HepG2 (cell line): Measurements from ENCODE around the gene MOV10L1. TPM values are rescaled to one million over a fixed set of nuclear protein-coding genes. Genes with fewer than 3 reads are reported as not detected.

Source experiments
- BCL6 ChIP-seq: IDR thresholded peaks from 2 replicates; pipeline ENCODE4 v1.6.1; 2016; ENCODE audit warnings: missing genetic modification reagents, missing compliant biosample characterization
- BHLHE40 ChIP-seq: IDR thresholded peaks from 2 replicates; pipeline ENCODE4 v1.6.1; 2011; ENCODE audit warnings: low read length, improper control_type of control experiment
- IRF2 ChIP-seq: IDR thresholded peaks from 2 replicates; pipeline ENCODE4 v1.6.1; 2018; ENCODE audit warnings: missing genetic modification reagents, missing compliant biosample characterization
- JUND ChIP-seq: sonication (generic); formaldehyde crosslinking; IDR thresholded peaks from 2 replicates; pipeline ENCODE4 v1.8.0; 2022; ENCODE audit warnings: mild to moderate bottlenecking, missing genetic modification reagents
- MTF1 ChIP-seq: sonication (generic); formaldehyde crosslinking; IDR thresholded peaks from 2 replicates; pipeline ENCODE4 v1.5.0; 2020; ENCODE audit warnings: missing genetic modification reagents
- MTF2 ChIP-seq: sonication (generic); formaldehyde crosslinking; IDR thresholded peaks from 2 replicates; pipeline ENCODE4 v1.5.0; 2020; ENCODE audit warnings: missing genetic modification reagents, borderline replicate concordance
- PAX8 ChIP-seq: sonication (generic); formaldehyde crosslinking; IDR thresholded peaks from 2 replicates; pipeline ENCODE4 v1.8.0; 2022; ENCODE audit warnings: mild to moderate bottlenecking, missing genetic modification reagents, borderline replicate concordance
- RFXAP ChIP-seq: sonication (generic); formaldehyde crosslinking; IDR thresholded peaks from 2 replicates; pipeline ENCODE4 v1.4.0; 2020; ENCODE audit warnings: missing genetic modification reagents, borderline replicate concordance
- RXRA ChIP-seq: sonication (generic); formaldehyde crosslinking; IDR thresholded peaks from 2 replicates; pipeline ENCODE4 v1.5.1; 2020; ENCODE audit warnings: missing genetic modification reagents
- SIX4 ChIP-seq: sonication (generic); formaldehyde crosslinking; IDR thresholded peaks from 2 replicates; pipeline ENCODE4 v1.4.0; 2020; ENCODE audit warnings: missing genetic modification reagents
- SSRP1 ChIP-seq: IDR thresholded peaks from 2 replicates; pipeline ENCODE4 v1.6.1; 2016; ENCODE audit warnings: control low read depth
- ZFP1 ChIP-seq: IDR thresholded peaks from 2 replicates; pipeline ENCODE4 v1.6.1; 2016
- ZMYM4 ChIP-seq: sonication (generic); formaldehyde crosslinking; IDR thresholded peaks from 2 replicates; pipeline ENCODE4 v1.8.1; 2023; ENCODE audit warnings: mild to moderate bottlenecking, missing genetic modification reagents
- ZNF12 ChIP-seq: sonication (generic); formaldehyde crosslinking; IDR thresholded peaks from 2 replicates; pipeline ENCODE4 v1.5.0; 2020; ENCODE audit warnings: missing genetic modification reagents
- ZNF20 ChIP-seq: sonication (generic); formaldehyde crosslinking; IDR thresholded peaks from 2 replicates; pipeline ENCODE4 v1.4.0; 2020; ENCODE audit warnings: mild to moderate bottlenecking, moderate library complexity, missing genetic modification reagents
- ZNF256 ChIP-seq: sonication (generic); formaldehyde crosslinking; conservative IDR thresholded peaks from 2 replicates; pipeline ENCODE4 v1.4.0; 2020; ENCODE audit warnings: missing genetic modification reagents
- ZNF292 ChIP-seq: sonication (generic); formaldehyde crosslinking; IDR thresholded peaks from 2 replicates; pipeline ENCODE4 v1.8.1; 2022; ENCODE audit warnings: mild to moderate bottlenecking, low read depth, missing genetic modification reagents, borderline replicate concordance
- ZNF589 ChIP-seq: sonication (generic); formaldehyde crosslinking; conservative IDR thresholded peaks from 2 replicates; pipeline ENCODE4 v1.8.0; 2022; ENCODE audit warnings: mild to moderate bottlenecking, moderate library complexity, missing genetic modification reagents
- ZNF75D ChIP-seq: sonication (generic); formaldehyde crosslinking; IDR thresholded peaks from 2 replicates; pipeline ENCODE4 v1.8.1; 2023; ENCODE audit warnings: missing genetic modification reagents, mild to moderate bottlenecking, borderline replicate concordance
- ZNF839 ChIP-seq: sonication (generic); formaldehyde crosslinking; IDR thresholded peaks from 2 replicates; pipeline ENCODE4 v1.4.0; 2020; ENCODE audit warnings: missing genetic modification reagents, mild to moderate bottlenecking, borderline replicate concordance
- ZSCAN31 ChIP-seq: sonication (generic); formaldehyde crosslinking; IDR thresholded peaks from 2 replicates; pipeline ENCODE4 v1.5.0; 2020; ENCODE audit warnings: low read depth, mild to moderate bottlenecking, missing genetic modification reagents
- polyA plus RNA-seq, 8 experiments: library from polyadenylated mRNA; depleted of rRNA in 3 of 8; stranded (reverse) in 7 of 8; unstranded in 1 of 8; fragments of >200 nt; fragmentation: Illumina TruSeq in 4 of 8; extraction: Trizol in 4 of 8; gene quantifications; 2 replicates each; pipeline versions ENCODE4 v1.2.1 to v1.2.3, GENCODE V29; 2011 to 2016; ENCODE audit warnings: low read depth in 4 of 8, missing spikeins in 1 of 8, mixed read lengths in 1 of 8; ENCODE audit not compliant: insufficient read depth in 1 of 8
- total RNA-seq, 5 experiments: library from RNA; depleted of rRNA; stranded (reverse); fragments of >200 nt; fragmentation: Illumina TruSeq; extraction: Trizol; gene quantifications; 2 replicates each; pipeline ENCODE4 v1.2.3, GENCODE V29; 2016; ENCODE audit warnings: low read depth in 1 of 5
- TF ChIP-seq, protein P1 (sequence below): sonication (generic); formaldehyde crosslinking; IDR thresholded peaks from 2 replicates; pipeline ENCODE4 v1.5.1; 2020; ENCODE audit warnings: mild to moderate bottlenecking, missing genetic modification reagents, moderate library complexity
- TF ChIP-seq, protein P2 (sequence below): sonication (generic); formaldehyde crosslinking; IDR thresholded peaks from 2 replicates; pipeline ENCODE4 v1.4.0; 2020; ENCODE audit warnings: mild to moderate bottlenecking, missing genetic modification reagents
- TF ChIP-seq, protein P3 (sequence below): sonication (generic); formaldehyde crosslinking; IDR thresholded peaks from 2 replicates; pipeline ENCODE4 v1.5.1; 2020; ENCODE audit warnings: mild to moderate bottlenecking, missing genetic modification reagents
- TF ChIP-seq, protein P4 (sequence below): IDR thresholded peaks from 2 replicates; pipeline ENCODE4 v1.6.1; 2016
- TF ChIP-seq, protein P5 (sequence below): IDR thresholded peaks from 2 replicates; pipeline ENCODE4 v1.6.1; 2016; ENCODE audit warnings: missing genetic modification reagents, missing compliant biosample characterization

MOV10L1 gene
- total and polyA plus RNA-seq, 2 of the 13 experiments (the other 11 are each of a cell fraction or from before 2014, with no cell fraction given) = 0.11 to 0.12 TPM

DNA sequence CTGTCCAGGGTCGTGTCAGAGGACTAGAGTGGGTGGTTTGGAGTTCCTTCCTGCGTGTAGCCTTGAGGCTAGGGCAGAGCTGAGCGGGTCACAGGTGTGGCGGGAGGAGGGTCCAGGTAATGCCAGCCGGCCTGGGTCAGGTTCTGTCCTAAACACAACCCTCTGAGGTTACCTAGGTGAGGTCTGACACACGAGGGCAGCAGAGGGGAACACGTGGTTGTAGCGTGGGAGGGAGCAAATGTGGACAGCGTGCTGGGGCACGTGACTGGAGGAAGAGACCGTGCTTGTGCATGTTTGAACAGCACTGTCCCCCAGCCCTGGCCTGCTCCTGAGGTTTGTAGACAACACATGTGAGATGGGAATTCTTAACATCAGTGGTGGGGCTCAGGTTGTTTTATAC lies 13.1 kb downstream of the MOV10L1 start (continued):
- TF ChIP-seq, protein P1, sequence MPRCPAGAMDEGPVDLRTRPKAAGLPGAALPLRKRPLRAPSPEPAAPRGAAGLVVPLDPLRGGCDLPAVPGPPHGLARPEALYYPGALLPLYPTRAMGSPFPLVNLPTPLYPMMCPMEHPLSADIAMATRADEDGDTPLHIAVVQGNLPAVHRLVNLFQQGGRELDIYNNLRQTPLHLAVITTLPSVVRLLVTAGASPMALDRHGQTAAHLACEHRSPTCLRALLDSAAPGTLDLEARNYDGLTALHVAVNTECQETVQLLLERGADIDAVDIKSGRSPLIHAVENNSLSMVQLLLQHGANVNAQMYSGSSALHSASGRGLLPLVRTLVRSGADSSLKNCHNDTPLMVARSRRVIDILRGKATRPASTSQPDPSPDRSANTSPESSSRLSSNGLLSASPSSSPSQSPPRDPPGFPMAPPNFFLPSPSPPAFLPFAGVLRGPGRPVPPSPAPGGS (CRISPR knock-in tag) = no peak
- TF ChIP-seq IRF2 (0 out of 2 replicates have a peak, but pooled peaks have one; percentile 37), ZNF20 (CRISPR knock-in tag) (no peak), SIX4 (CRISPR knock-in tag) (no peak), ZNF589 (peak; percentile 57; the same call in 1 of the 2 replicates), RXRA (CRISPR knock-in tag) (no peak; the same call in 1 of the 2 replicates), ZNF839 (CRISPR knock-in tag) (no peak), BCL6 (no peak), SSRP1 (CRISPR knock-in tag) (no peak), MTF1 (CRISPR knock-in tag) (peak; percentile 38; the same call in 1 of the 2 replicates), ZNF12 (CRISPR knock-in tag) (peak; percentile 14; the same call in 1 of the 2 replicates), ZSCAN31 (CRISPR knock-in tag) (no peak; the same call in 1 of the 2 replicates), RFXAP (no peak), PAX8 (CRISPR knock-in tag) (no peak), BHLHE40 (peak; percentile 92), ZNF75D (0 out of 2 replicates have a peak, but pooled peaks have one; percentile 77), MTF2 (CRISPR knock-in tag) (no peak), ZNF256 (CRISPR knock-in tag) (0 out of 2 replicates have a peak, but pooled peaks have one; percentile 33), ZNF292 (no peak), ZFP1 (CRISPR knock-in tag) (no peak), ZMYM4 (peak; percentile 51; the same call in 1 of the 2 replicates), JUND (no peak)
- TF ChIP-seq, protein P2, sequence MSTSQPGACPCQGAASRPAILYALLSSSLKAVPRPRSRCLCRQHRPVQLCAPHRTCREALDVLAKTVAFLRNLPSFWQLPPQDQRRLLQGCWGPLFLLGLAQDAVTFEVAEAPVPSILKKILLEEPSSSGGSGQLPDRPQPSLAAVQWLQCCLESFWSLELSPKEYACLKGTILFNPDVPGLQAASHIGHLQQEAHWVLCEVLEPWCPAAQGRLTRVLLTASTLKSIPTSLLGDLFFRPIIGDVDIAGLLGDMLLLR (CRISPR knock-in tag) = peak; percentile 83; the same call in 1 of the 2 replicates
- TF ChIP-seq, protein P3, sequence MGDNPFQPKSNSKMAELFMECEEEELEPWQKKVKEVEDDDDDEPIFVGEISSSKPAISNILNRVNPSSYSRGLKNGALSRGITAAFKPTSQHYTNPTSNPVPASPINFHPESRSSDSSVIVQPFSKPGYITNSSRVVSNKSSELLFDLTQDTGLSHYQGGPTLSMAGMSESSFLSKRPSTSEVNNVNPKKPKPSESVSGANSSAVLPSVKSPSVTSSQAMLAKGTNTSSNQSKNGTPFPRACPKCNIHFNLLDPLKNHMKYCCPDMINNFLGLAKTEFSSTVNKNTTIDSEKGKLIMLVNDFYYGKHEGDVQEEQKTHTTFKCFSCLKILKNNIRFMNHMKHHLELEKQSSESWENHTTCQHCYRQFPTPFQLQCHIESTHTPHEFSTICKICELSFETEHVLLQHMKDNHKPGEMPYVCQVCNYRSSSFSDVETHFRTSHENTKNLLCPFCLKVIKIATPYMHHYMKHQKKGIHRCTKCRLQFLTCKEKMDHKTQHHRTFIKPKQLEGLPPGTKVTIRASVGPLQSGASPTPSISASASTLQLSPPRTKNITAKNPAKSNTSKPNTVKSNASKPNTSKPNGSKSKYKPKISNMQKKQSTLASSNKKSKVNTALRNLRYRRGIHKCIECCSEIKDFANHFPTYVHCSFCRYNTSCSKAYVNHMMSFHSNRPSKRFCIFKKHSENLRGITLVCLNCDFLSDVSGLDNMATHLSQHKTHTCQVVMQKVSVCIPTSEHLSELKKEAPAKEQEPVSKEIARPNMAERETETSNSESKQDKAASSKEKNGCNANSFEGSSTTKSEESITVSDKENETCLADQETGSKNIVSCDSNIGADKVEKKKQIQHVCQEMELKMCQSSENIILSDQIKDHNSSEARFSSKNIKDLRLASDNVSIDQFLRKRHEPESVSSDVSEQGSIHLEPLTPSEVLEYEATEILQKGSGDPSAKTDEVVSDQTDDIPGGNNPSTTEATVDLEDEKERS = peak; percentile 54; the same call in 1 of the 2 replicates
- TF ChIP-seq, protein P4, sequence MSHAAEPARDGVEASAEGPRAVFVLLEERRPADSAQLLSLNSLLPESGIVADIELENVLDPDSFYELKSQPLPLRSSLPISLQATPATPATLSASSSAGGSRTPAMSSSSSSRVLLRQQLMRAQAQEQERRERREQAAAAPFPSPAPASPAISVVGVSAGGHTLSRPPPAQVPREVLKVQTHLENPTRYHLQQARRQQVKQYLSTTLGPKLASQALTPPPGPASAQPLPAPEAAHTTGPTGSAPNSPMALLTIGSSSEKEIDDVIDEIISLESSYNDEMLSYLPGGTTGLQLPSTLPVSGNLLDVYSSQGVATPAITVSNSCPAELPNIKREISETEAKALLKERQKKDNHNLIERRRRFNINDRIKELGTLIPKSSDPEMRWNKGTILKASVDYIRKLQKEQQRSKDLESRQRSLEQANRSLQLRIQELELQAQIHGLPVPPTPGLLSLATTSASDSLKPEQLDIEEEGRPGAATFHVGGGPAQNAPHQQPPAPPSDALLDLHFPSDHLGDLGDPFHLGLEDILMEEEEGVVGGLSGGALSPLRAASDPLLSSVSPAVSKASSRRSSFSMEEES = peak; percentile 90
- TF ChIP-seq, protein P5, sequence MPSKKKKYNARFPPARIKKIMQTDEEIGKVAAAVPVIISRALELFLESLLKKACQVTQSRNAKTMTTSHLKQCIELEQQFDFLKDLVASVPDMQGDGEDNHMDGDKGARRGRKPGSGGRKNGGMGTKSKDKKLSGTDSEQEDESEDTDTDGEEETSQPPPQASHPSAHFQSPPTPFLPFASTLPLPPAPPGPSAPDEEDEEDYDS (CRISPR knock-in tag) = peak; percentile 15; the same call in 1 of the 2 replicates
